Endodermal cell (in vitro differentiated cells): ENCODE measurements around the gene GRID1. TPM values are rescaled to one million over a fixed set of nuclear protein-coding genes. Genes with fewer than 3 reads are reported as not detected.
A peak's percentile ranks its signal among the peaks of the same experiment; 100 is the strongest.

Experiments used
- DNase-seq: peaks from one replicate; pipeline ENCODE4 v3.0.0-alpha.2; 2017
- H3K27ac ChIP-seq: 2 replicates; pipeline ENCODE4 v1.5.1; 2013; ENCODE audit warnings: mild to moderate bottlenecking, low read depth, low read length, moderate library complexity
- H3K27me3 ChIP-seq: 2 replicates; pipeline ENCODE4 v1.6.1; 2013; ENCODE audit warnings: mild to moderate bottlenecking, low read length, moderate library complexity; ENCODE audit not compliant: insufficient read depth, control insufficient read depth, poor library complexity, severe bottlenecking
- H3K36me3 ChIP-seq: 2 replicates; pipeline ENCODE4 v1.7.0; 2013; ENCODE audit warnings: mild to moderate bottlenecking, low read length, moderate library complexity; ENCODE audit not compliant: control insufficient read depth, insufficient read depth
- H3K4me1 ChIP-seq: one replicate; pipeline ENCODE4 v1.7.0; 2013; ENCODE audit warnings: low read length; ENCODE audit not compliant: control insufficient read depth, insufficient read depth
- H3K4me3 ChIP-seq: 2 replicates; pipeline ENCODE4 v1.5.1; 2013; ENCODE audit warnings: mild to moderate bottlenecking, low read length, moderate library complexity
- H3K9ac ChIP-seq: 2 replicates; pipeline ENCODE4 v1.6.1; 2013; ENCODE audit warnings: mild to moderate bottlenecking, low read length, moderate library complexity; ENCODE audit not compliant: poor library complexity, severe bottlenecking; ENCODE audit errors: extremely low read depth
- H3K9me3 ChIP-seq: 2 replicates; pipeline ENCODE4 v1.6.1; 2013; ENCODE audit warnings: mild to moderate bottlenecking, low read length, moderate library complexity; ENCODE audit not compliant: control insufficient read depth
- H3K27ac Mint-ChIP-seq: 2 replicates; pipeline ENCODE4 v1.8.0; 2020; ENCODE audit warnings: mixed read lengths
- H3K27me3 Mint-ChIP-seq: 2 replicates; pipeline ENCODE4 v1.8.0; 2021; ENCODE audit warnings: mild to moderate bottlenecking, mixed read lengths; ENCODE audit not compliant: insufficient read depth
- H3K36me3 Mint-ChIP-seq: 2 replicates; pipeline ENCODE4 v1.8.0; 2020; ENCODE audit warnings: low read depth, mixed read lengths
- H3K4me1 Mint-ChIP-seq: 2 replicates; pipeline ENCODE4 v1.8.0; 2020; ENCODE audit warnings: mixed read lengths
- H3K4me3 Mint-ChIP-seq: 2 replicates; pipeline ENCODE4 v1.8.0; 2020; ENCODE audit warnings: mild to moderate bottlenecking, moderate library complexity, mixed read lengths
- H3K9me3 Mint-ChIP-seq: 2 replicates; pipeline ENCODE4 v1.8.0; 2020; ENCODE audit warnings: mild to moderate bottlenecking, mixed read lengths
- CTCF ChIP-seq: fragments of 200-600 bp; sonication (generic); conservative IDR thresholded peaks from 2 replicates; pipeline ENCODE4 v1.5.0; 2021; ENCODE audit warnings: antibody characterized with exemption, mild to moderate bottlenecking
- WGBS, 2 experiments: methylation state at CpG; one replicate each; pipeline versions ENCODE4 v1.1.5 to v1.1.7; 2013; ENCODE audit warnings: missing lambda C conversion rate in 2 of 2, mixed read lengths in 1 of 2; ENCODE audit not compliant: insufficient coverage in 1 of 2, insufficient read length in 1 of 2; 5-methylcytosine and 5-hydroxymethylcytosine counted together
- total RNA-seq, 2 donors: library from RNA; stranded (reverse); fragmentation: NEBNext Ultra II Directional in 1 of 2; extraction: Animal tissue kit (Norgen Biotek cat#: 25700) in 1 of 2; gene quantifications; 2 replicates in 1 of 2; 3 replicates in 1 of 2; pipeline ENCODE4 v1.2.1, GENCODE V29; 2021

GRID1 gene
- total RNA-seq, 2 donors from 2014 or later, result 0.13 to 0.53 TPM

- Histone ChIP-seq H3K9me3 (no peaks in the 10 kb centered on the region), H3K27ac (no peak overlapping the region), H3K9ac (no peak overlapping the region), H3K36me3 (no peaks in the 10 kb centered on the region), H3K4me1 (no peaks in the 10 kb centered on the region), H3K27me3 (peaks cover 70% of the 10 kb centered on the region), H3K4me3 (no peak overlapping the region)
- TF ChIP-seq CTCF, result no peak
- no peak overlapping the region for H3K27ac Mint-ChIP-seq
- H3K9me3 Mint-ChIP-seq, result no peaks in the 10 kb centered on the region
- 84 to 91% methylated on average over 4 to 7 of the region's 7 CpGs for WGBS, 2 experiments
- peaks cover 86% of the 10 kb centered on the region for H3K27me3 Mint-ChIP-seq
- H3K4me1 Mint-ChIP-seq, result no peaks in the 10 kb centered on the region
- no peak overlapping the region for H3K4me3 Mint-ChIP-seq
- H3K36me3 Mint-ChIP-seq, result no peaks in the 10 kb centered on the region
- peak; percentile 12 for DNase-seq
These were observed 4.5 kb upstream of the GRID1 start for GRCh38 chr10:86371116-86371515.

GRCh38 chr10:86370006-86370585 lies 3.5 kb upstream of the GRID1 start:
- Mint-ChIP-seq H3K36me3 (no peaks in the 10 kb centered on the region), H3K9me3 (no peaks in the 10 kb centered on the region), H3K4me1 (peaks cover 6% of the 10 kb centered on the region), H3K27me3 (peaks cover 88% of the 10 kb centered on the region), H3K27ac (no peak overlapping the region), H3K4me3 (no peak overlapping the region)
- Histone ChIP-seq H3K9ac (no peak overlapping the region), H3K4me1 (no peaks in the 10 kb centered on the region), H3K36me3 (no peaks in the 10 kb centered on the region), H3K9me3 (no peaks in the 10 kb centered on the region), H3K27ac (no peak overlapping the region), H3K27me3 (peaks cover 77% of the 10 kb centered on the region), H3K4me3 (no peak overlapping the region)
- 83 to 87% methylated on average over 3 to 4 of the region's 4 CpGs for WGBS, 2 experiments
- no peak for TF ChIP-seq CTCF
- peak; percentile 28 for DNase-seq

GRCh38 chr10:86368987-86369386 lies 2.4 kb upstream of the GRID1 start:
- no peaks in the 10 kb centered on the region for H3K36me3 ChIP-seq
- no peaks in the 10 kb centered on the region for H3K9me3 ChIP-seq
- Mint-ChIP-seq H3K4me3 (no peak overlapping the region), H3K9me3 (no peaks in the 10 kb centered on the region), H3K36me3 (no peaks in the 10 kb centered on the region), H3K27ac (no peak overlapping the region), H3K27me3 (peaks cover 89% of the 10 kb centered on the region), H3K4me1 (peaks cover 6% of the 10 kb centered on the region)
- H3K27me3 ChIP-seq, result peaks cover 88% of the 10 kb centered on the region
- H3K4me1 ChIP-seq, result no peaks in the 10 kb centered on the region
- 82 to 89% methylated on average over 1 to 2 of the region's 2 CpGs for WGBS, 2 experiments
- H3K4me3 ChIP-seq, result no peak overlapping the region
- no peak for TF ChIP-seq CTCF
- H3K9ac ChIP-seq, result no peak overlapping the region
- peak; percentile 26 for DNase-seq
- no peak overlapping the region for H3K27ac ChIP-seq
